Parathyroid adenoma (tissue), 2 donors: Measurements from ENCODE around the gene ZNF611.

Experiments used
- H2AFZ ChIP-seq: fragments of 300-600 bp; sonication (generic); one replicate; pipeline ENCODE4 v1.7.0; 2017; ENCODE audit warnings: antibody characterized with exemption, mild to moderate bottlenecking
- H3K27ac ChIP-seq: fragments of 300-600 bp; sonication (generic); one replicate; pipeline ENCODE4 v1.7.0; 2017
- H3K27me3 ChIP-seq: fragments of 300-600 bp; sonication (generic); one replicate; pipeline ENCODE4 v1.7.0; 2017; ENCODE audit warnings: low read length; ENCODE audit not compliant: control insufficient read depth, insufficient read depth
- H3K36me3 ChIP-seq: fragments of 300-600 bp; sonication (generic); one replicate; pipeline ENCODE4 v1.7.0; 2017; ENCODE audit warnings: low read length; ENCODE audit not compliant: control insufficient read depth, insufficient read depth
- H3K4me1 ChIP-seq: fragments of 300-600 bp; sonication (generic); one replicate; pipeline ENCODE4 v1.7.0; 2017; ENCODE audit warnings: control low read depth
- H3K4me2 ChIP-seq: fragments of 300-600 bp; sonication (generic); one replicate; pipeline ENCODE4 v1.7.0; 2017; ENCODE audit warnings: low read length
- H3K4me3 ChIP-seq: fragments of 300-600 bp; sonication (generic); one replicate; pipeline ENCODE4 v1.7.0; 2017; ENCODE audit warnings: low read depth, low read length
- H3K79me2 ChIP-seq: fragments of 300-600 bp; sonication (generic); one replicate; pipeline ENCODE4 v1.7.0; 2017; ENCODE audit warnings: control low read depth
- H3K9ac ChIP-seq: fragments of 300-600 bp; sonication (generic); one replicate; pipeline ENCODE4 v1.7.0; 2017; ENCODE audit warnings: mild to moderate bottlenecking
- H3K9me3 ChIP-seq: fragments of 300-600 bp; sonication (generic); one replicate; pipeline ENCODE4 v1.7.0; 2017; ENCODE audit warnings: low read length; ENCODE audit not compliant: control insufficient read depth
- TF ChIP-seq, protein P1 (sequence below): fragments of 300-600 bp; sonication (generic); IDR thresholded peaks from one replicate; pipeline ENCODE4 v1.7.0; 2017; ENCODE audit warnings: antibody characterized with exemption, mild to moderate bottlenecking
- donor health status: primary hyperparathyroidism.

Gene ZNF611

DNA sequence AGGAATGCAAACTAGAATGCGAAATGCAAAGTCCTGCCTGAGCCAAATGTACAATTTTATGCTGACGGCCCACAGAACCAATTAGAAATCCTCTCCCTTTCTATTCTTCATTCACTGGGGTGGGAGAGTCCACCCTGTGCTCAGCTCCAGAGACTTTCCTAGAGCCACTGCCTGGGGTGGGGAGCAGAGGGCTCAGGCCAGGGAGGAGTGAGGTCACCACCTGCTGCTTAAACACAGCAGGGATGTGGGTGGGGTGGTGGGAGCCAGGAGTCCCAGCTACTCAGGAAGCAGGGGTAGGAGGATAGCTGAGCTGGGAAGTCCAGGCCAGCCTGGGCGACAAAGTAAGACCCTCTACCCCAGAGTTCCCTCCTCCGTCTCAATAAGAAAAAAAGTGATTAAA lies 69.8 kb downstream of the ZNF611 start:
- Histone ChIP-seq H3K27me3 (no peaks in the 10 kb centered on the region), H3K4me2 (no peak overlapping the region), H3K79me2 (no peaks in the 10 kb centered on the region), H3K9me3 (no peaks in the 10 kb centered on the region), H3K4me3 (no peak overlapping the region), H3K4me1 (peaks cover 3% of the 10 kb centered on the region), H3K36me3 (no peaks in the 10 kb centered on the region), H3K27ac (no peak overlapping the region), H3K9ac (no peak overlapping the region), H2AFZ (no peak overlapping the region)
- TF ChIP-seq, protein P1, sequence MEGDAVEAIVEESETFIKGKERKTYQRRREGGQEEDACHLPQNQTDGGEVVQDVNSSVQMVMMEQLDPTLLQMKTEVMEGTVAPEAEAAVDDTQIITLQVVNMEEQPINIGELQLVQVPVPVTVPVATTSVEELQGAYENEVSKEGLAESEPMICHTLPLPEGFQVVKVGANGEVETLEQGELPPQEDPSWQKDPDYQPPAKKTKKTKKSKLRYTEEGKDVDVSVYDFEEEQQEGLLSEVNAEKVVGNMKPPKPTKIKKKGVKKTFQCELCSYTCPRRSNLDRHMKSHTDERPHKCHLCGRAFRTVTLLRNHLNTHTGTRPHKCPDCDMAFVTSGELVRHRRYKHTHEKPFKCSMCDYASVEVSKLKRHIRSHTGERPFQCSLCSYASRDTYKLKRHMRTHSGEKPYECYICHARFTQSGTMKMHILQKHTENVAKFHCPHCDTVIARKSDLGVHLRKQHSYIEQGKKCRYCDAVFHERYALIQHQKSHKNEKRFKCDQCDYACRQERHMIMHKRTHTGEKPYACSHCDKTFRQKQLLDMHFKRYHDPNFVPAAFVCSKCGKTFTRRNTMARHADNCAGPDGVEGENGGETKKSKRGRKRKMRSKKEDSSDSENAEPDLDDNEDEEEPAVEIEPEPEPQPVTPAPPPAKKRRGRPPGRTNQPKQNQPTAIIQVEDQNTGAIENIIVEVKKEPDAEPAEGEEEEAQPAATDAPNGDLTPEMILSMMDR = no peak

GRCh38 chr19:52664461-52664860 lies 70.4 kb downstream of the ZNF611 start:
- H2AFZ ChIP-seq = no peak overlapping the region
- H3K4me2 ChIP-seq = no peak overlapping the region
- no peaks in the 10 kb centered on the region for H3K9me3 ChIP-seq
- H3K36me3 ChIP-seq = no peaks in the 10 kb centered on the region
- no peaks in the 10 kb centered on the region for H3K79me2 ChIP-seq
- peaks cover 3% of the 10 kb centered on the region for H3K4me1 ChIP-seq
- H3K27me3 ChIP-seq = no peaks in the 10 kb centered on the region
- no peak overlapping the region for H3K4me3 ChIP-seq
- no peak overlapping the region for H3K27ac ChIP-seq
- TF ChIP-seq, protein P1 = no peak
- no peak overlapping the region for H3K9ac ChIP-seq

DNA sequence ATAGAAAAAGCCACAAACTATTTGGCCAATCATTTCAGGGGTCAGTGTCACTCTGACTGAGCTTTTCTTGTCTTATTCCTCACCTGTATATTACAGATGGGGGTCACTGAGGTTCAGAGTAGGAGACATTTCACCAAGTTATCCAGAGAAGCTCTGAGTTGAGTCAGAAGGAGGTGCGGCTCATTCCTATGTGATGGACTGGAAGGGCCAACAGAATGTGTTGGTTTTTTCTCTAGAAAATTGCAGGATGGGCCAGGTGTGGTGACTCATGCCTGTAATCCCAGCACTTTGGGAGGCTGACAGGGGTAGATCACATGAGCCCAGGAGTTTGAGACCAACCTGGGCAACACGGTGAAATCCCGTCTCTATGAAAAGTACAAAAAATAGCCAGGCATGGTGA lies 72.2 kb downstream of the ZNF611 start:
- H3K9ac ChIP-seq = no peak overlapping the region
- TF ChIP-seq, protein P1 = no peak
- H3K36me3 ChIP-seq = no peaks in the 10 kb centered on the region
- no peaks in the 10 kb centered on the region for H3K79me2 ChIP-seq
- H3K4me2 ChIP-seq = no peak overlapping the region
- H3K27me3 ChIP-seq = no peaks in the 10 kb centered on the region
- no peaks in the 10 kb centered on the region for H3K9me3 ChIP-seq
- peaks cover 3% of the 10 kb centered on the region for H3K4me1 ChIP-seq
- H3K27ac ChIP-seq = no peak overlapping the region
- H2AFZ ChIP-seq = no peak overlapping the region
- H3K4me3 ChIP-seq = no peak overlapping the region

DNA sequence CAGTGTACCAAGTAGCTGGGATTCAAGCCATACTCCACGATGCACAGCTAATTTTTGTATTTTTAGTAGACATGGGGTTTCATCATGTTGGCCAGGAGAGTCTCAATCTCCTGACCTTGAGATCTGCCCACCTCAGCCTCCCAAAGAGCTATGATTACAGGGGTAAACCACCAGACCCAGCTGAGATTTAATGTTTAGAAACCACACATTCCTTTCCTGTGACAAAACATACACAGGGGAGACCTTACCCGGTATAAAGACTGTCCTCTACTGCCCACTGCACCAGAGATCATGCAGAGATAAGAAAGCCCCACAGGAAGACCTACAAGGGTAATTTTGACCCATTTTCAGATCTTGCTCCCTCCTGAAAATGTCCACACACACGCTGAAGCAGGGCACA lies 73.9 kb downstream of the ZNF611 start:
- H3K4me2 ChIP-seq = no peak overlapping the region
- TF ChIP-seq, protein P1 = no peak
- no peak overlapping the region for H2AFZ ChIP-seq
- H3K27ac ChIP-seq = no peak overlapping the region
- no peak overlapping the region for H3K9ac ChIP-seq
- H3K9me3 ChIP-seq = no peaks in the 10 kb centered on the region
- H3K36me3 ChIP-seq = no peaks in the 10 kb centered on the region
- H3K4me1 ChIP-seq = peaks cover 3% of the 10 kb centered on the region
- H3K4me3 ChIP-seq = no peak overlapping the region
- no peaks in the 10 kb centered on the region for H3K79me2 ChIP-seq
- no peaks in the 10 kb centered on the region for H3K27me3 ChIP-seq

GRCh38 chr19:52659013-52659412 lies 75.8 kb downstream of the ZNF611 start:
- H3K4me3 ChIP-seq = no peak overlapping the region
- H3K4me1 ChIP-seq = peaks cover 3% of the 10 kb centered on the region
- H2AFZ ChIP-seq = no peak overlapping the region
- no peak overlapping the region for H3K4me2 ChIP-seq
- H3K27ac ChIP-seq = no peak overlapping the region
- H3K9ac ChIP-seq = no peak overlapping the region
- no peaks in the 10 kb centered on the region for H3K36me3 ChIP-seq
- H3K27me3 ChIP-seq = no peaks in the 10 kb centered on the region
- TF ChIP-seq, protein P1 = no peak
- H3K9me3 ChIP-seq = no peaks in the 10 kb centered on the region
- no peaks in the 10 kb centered on the region for H3K79me2 ChIP-seq
